K562 (cell line): ENCODE data around the gene NHSL2. TPM values are rescaled to one million over a fixed set of nuclear protein-coding genes. Genes with fewer than 3 reads are reported as not detected.

Experiments used
- ATAC-seq: fragments of 200-7000 bp; cut with Tn5 transposase; 3 replicates; pipeline ENCODE4 v1.9.1; 2020; ENCODE audit warnings: moderate library complexity
- BruUV-seq: library from RNA; stranded (reverse); fragments of 400-500 nt; replicated peaks from 2 replicates; lab custom pipeline; 2021; lab: Mats Ljungman, UMichigan
- CTCF ChIA-PET: fragments of 300-600 bp; formaldehyde crosslinking; extraction: SDS; loops from one replicate; lab custom pipeline; 2021; ENCODE audit warnings: low intra/inter-chr PET ratio; lab: Yijun Ruan, JAX
- POLR2A ChIA-PET: fragments of 300-600, 350-650 bp; sonication (Branson Sonifier 250); formaldehyde crosslinking; extraction: SDS; loops from one replicate; lab custom pipeline; 2021; ENCODE audit warnings: antibody characterized with exemption, inconsistent platforms; lab: Yijun Ruan, JAX
- DNase-seq, 4 experiments: peaks; one replicate each; pipeline versions ENCODE4 v3.0.0 to v3.0.0-alpha.2; 2011 to 2018; ENCODE audit warnings: low spot score in 3 of 4, mixed read lengths in 3 of 4; ENCODE audit errors: extremely low read depth in 1 of 4
- FAIRE-seq: peaks from 2 replicates; lab custom pipeline; 2011; peaks lifted over from hg19 to GRCh38; lab: Jason Lieb, UNC
- H2AFZ ChIP-seq: 2 replicates; pipeline ENCODE4 v1.6.0; 2011; ENCODE audit warnings: low read depth, low read length, control low read depth, inconsistent platforms
- H3K27ac ChIP-seq: fragments of 200-600 bp; 3 replicates; pipeline ENCODE4 v1.8.0; 2011; ENCODE audit warnings: low read depth, mild to moderate bottlenecking, control low read depth, inconsistent platforms, low read length, moderate library complexity, mixed read lengths; ENCODE audit errors: extremely low read depth
- H3K27me3 ChIP-seq, 2 experiments: fragments of 300-600 bp in 1 of 2; 2 replicates in 1 of 2; 3 replicates in 1 of 2; pipeline versions ENCODE4 v1.6.0 to v1.8.0; 2011; ENCODE audit warnings: inconsistent platforms in 2 of 2, low read length in 2 of 2, mild to moderate bottlenecking in 1 of 2, mixed read lengths in 1 of 2, moderate library complexity in 1 of 2; ENCODE audit not compliant: control insufficient read depth in 2 of 2, insufficient read depth in 2 of 2
- H3K36me3 ChIP-seq: fragments of 300-600 bp; 3 replicates; pipeline ENCODE4 v1.8.0; 2011; ENCODE audit warnings: mild to moderate bottlenecking, low read length, inconsistent platforms; ENCODE audit not compliant: control insufficient read depth, insufficient read depth
- H3K4me1 ChIP-seq, 2 experiments: fragments of 200-600 bp in 1 of 2; replicated peaks in 1 of 2; 2 replicates in 1 of 2; 3 replicates in 1 of 2; pipeline versions ENCODE4 v1.5.1 to v1.8.0; 2011; ENCODE audit warnings: inconsistent platforms in 2 of 2, low read length in 2 of 2, mild to moderate bottlenecking in 1 of 2, mixed read lengths in 1 of 2, moderate library complexity in 1 of 2; ENCODE audit not compliant: control insufficient read depth in 2 of 2, insufficient read depth in 2 of 2
- H3K4me2 ChIP-seq: 2 replicates; pipeline ENCODE4 v1.6.1; 2011; ENCODE audit warnings: low read length, control low read depth, inconsistent platforms, mixed read lengths; ENCODE audit not compliant: insufficient read depth
- H3K4me3 ChIP-seq: fragments of 200-600 bp; sonication (generic), shearing (Covaris generic); 2 replicates; pipeline ENCODE4 v1.5.1; 2016; ENCODE audit warnings: control low read depth, inconsistent platforms
- H3K79me2 ChIP-seq: fragments of 200-600 bp; 3 replicates; pipeline ENCODE4 v1.8.0; 2011; ENCODE audit warnings: low read length, inconsistent platforms; ENCODE audit not compliant: control insufficient read depth, insufficient read depth
- H3K9ac ChIP-seq, 2 experiments: 2 replicates each; pipeline versions ENCODE4 v1.6.0 to v1.6.1; 2011; ENCODE audit warnings: low read depth in 2 of 2, low read length in 2 of 2, control low read depth in 1 of 2, inconsistent platforms in 1 of 2, mild to moderate bottlenecking in 1 of 2, mixed read lengths in 1 of 2; ENCODE audit not compliant: insufficient read depth in 1 of 2
- H3K9me1 ChIP-seq: one replicate; pipeline ENCODE4 v1.6.0; 2011; ENCODE audit warnings: inconsistent platforms, mild to moderate bottlenecking, low read length, moderate library complexity; ENCODE audit not compliant: control insufficient read depth, insufficient read depth
- H3K9me3 ChIP-seq: replicated peaks from 2 replicates; pipeline ENCODE4 v1.5.1; 2011; ENCODE audit warnings: low read depth, low read length, inconsistent platforms; ENCODE audit not compliant: control insufficient read depth, insufficient read depth
- H4K20me1 ChIP-seq: replicated peaks from 2 replicates; pipeline ENCODE4 v1.6.1; 2011; ENCODE audit warnings: low read length, inconsistent platforms, mixed read lengths; ENCODE audit not compliant: control insufficient read depth, insufficient read depth
- FOS ChIP-seq: IDR thresholded peaks from 3 replicates; pipeline ENCODE4 v1.6.1; 2011; ENCODE audit not compliant: insufficient read length; ENCODE audit errors: extremely low read depth
- GATAD2B ChIP-seq: fragments of 450-650 bp; IDR thresholded peaks from 2 replicates; pipeline ENCODE4 v1.6.1; 2017; ENCODE audit warnings: mild to moderate bottlenecking, borderline replicate concordance
- NCOR1 ChIP-seq: fragments of 450-650 bp; IDR thresholded peaks from 2 replicates; pipeline ENCODE4 v1.6.1; 2016; ENCODE audit warnings: mild to moderate bottlenecking, moderate library complexity
- NR0B1 ChIP-seq: fragments of 450-650 bp; IDR thresholded peaks from one replicate; pipeline ENCODE4 v1.6.1; 2018; ENCODE audit warnings: mild to moderate bottlenecking, moderate library complexity; ENCODE audit not compliant: partially characterized antibody
- SRSF7 ChIP-seq: fragments of 200-400 bp; formaldehyde crosslinking; optimal IDR thresholded peaks from 2 replicates; pipeline ENCODE3; 2017; ENCODE audit warnings: mild to moderate bottlenecking, low read depth, low read length
- WGBS: fragments of 100-300 bp; shearing (Covaris generic); methylation state at CpG from one replicate; pipeline ENCODE4 v1.1.6; 2016; ENCODE audit warnings: low coverage, mixed read lengths; ENCODE audit not compliant: insufficient coverage; ENCODE audit errors: missing lambda C conversion rate; 5-methylcytosine and 5-hydroxymethylcytosine counted together
- in situ Hi-C: fragments of 300-500 bp; cut with MboI; formaldehyde crosslinking; loops from 4 replicates; pipeline ENCODE4 v1.15.0; 2018; ENCODE audit warnings: inconsistent platforms, mixed read lengths
- intact Hi-C: fragments of 100-400 bp; cut with micrococcal nuclease; formaldehyde crosslinking; loops from 2 replicates; pipeline ENCODE4 v1.14.2; 2022
- polyA plus RNA-seq, 8 experiments: library from polyadenylated mRNA; depleted of rRNA in 4 of 8; stranded (reverse) in 5 of 8; unstranded in 3 of 8; fragments of >200 nt; fragmentation: Nextera tagmentation in 2 of 8; fragmentation: Illumina TruSeq in 1 of 8; extraction: Ambion mirVana in 2 of 8; extraction: Trizol in 1 of 8; gene quantifications; 2 replicates each; pipeline versions ENCODE4 v1.2.1 to v1.2.3, GENCODE V29; 2011 to 2014; ENCODE audit warnings: inconsistent platforms in 1 of 8, missing spikeins in 1 of 8
- total RNA-seq, 7 experiments: library from RNA; depleted of rRNA in 6 of 7; stranded (reverse); fragments of >200 nt in 6 of 7; fragmentation: Illumina TruSeq in 2 of 7; extraction: Trizol in 2 of 7; gene quantifications; 2 replicates each; pipeline versions ENCODE4 v1.2.1 to v1.2.3, GENCODE V29; 2011 to 2021; ENCODE audit warnings: low replicate concordance in 1 of 7
- TF ChIP-seq, protein P1 (sequence below): fragments of 450-650 bp; IDR thresholded peaks from 2 replicates; pipeline ENCODE4 v1.6.1; 2017; ENCODE audit warnings: antibody characterized with exemption

Gene NHSL2
- total and polyA plus RNA-seq, 9 of the 15 experiments (the other 6 are each of a cell fraction or from before 2014, with no cell fraction given): 0.02 TPM; not detected in 8

DNA sequence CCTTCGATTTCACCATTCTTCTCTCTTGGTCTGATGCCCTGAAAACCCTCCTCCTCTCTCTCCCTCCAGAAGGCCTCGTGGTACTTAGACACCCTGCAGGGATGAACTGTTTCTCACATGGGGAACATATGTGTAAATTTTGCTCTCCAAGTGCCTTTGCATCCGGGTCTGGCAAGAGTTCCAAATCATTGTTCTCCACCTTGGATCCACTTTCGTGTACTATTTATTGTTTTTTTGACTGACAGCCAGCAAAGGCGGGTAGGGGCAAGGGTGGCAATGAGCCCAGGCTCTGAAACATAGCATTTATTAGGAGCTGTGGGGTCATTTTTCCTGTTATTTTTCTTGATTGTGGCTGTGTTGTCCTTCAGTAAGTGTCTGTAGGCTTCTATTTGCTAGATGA lies 139.4 kb downstream of the NHSL2 start:
- ATAC-seq (no peak), DNase-seq (no peak), FAIRE-seq (no peak)
- no peak overlapping the region for H2AFZ ChIP-seq
- CTCF ChIA-PET: no interaction called here
- H3K27ac ChIP-seq: no peak overlapping the region
- POLR2A ChIA-PET: no interaction called here
- H3K4me3 ChIP-seq: no peak overlapping the region
- no peak for TF ChIP-seq GATAD2B
- 3% methylated on average over 5 of the region's 5 CpGs for WGBS
- H3K9ac ChIP-seq: no peak overlapping the region
- H3K36me3 ChIP-seq: no peaks in the 10 kb centered on the region
- H4K20me1 ChIP-seq: no peaks in the 10 kb centered on the region
- no peaks in the 10 kb centered on the region for H3K9me1 ChIP-seq
- intact Hi-C loops: no loop called here
- H3K4me2 ChIP-seq: no peak overlapping the region
- H3K9me3 ChIP-seq: no peaks in the 10 kb centered on the region
- peaks cover 0 to 15% of the 10 kb centered on the region in 2 experiments; a peak in 3 of 5 replicates for H3K27me3 ChIP-seq
- BruUV-seq: no TSS peak
- H3K4me1 ChIP-seq: no peaks in the 10 kb centered on the region
- in situ Hi-C loops: no loop called here
- no peaks in the 10 kb centered on the region for H3K79me2 ChIP-seq

DNA sequence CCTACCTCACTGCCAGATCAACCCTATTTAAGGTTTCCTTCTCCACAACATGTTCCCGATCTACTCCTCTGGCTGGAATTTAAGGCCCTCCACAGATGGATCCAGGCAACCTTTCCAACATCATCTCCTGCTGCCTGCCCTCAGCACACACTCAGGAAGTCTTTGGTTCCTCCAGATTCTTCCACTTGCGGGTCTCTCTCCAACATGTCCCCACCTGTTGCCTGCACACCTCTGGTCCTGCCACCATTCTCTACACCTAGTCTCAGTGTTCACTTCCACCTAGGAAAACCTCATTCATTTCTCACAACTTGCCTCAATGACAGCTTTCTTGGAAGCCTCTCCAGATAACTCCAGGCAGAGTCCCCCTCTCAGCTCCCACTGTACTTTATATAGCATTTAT lies 140.9 kb downstream of the NHSL2 start:
- DNase-seq: no peak
- intact Hi-C loops (no loop called here), in situ Hi-C loops (no loop called here)
- TF ChIP-seq, protein P1, sequence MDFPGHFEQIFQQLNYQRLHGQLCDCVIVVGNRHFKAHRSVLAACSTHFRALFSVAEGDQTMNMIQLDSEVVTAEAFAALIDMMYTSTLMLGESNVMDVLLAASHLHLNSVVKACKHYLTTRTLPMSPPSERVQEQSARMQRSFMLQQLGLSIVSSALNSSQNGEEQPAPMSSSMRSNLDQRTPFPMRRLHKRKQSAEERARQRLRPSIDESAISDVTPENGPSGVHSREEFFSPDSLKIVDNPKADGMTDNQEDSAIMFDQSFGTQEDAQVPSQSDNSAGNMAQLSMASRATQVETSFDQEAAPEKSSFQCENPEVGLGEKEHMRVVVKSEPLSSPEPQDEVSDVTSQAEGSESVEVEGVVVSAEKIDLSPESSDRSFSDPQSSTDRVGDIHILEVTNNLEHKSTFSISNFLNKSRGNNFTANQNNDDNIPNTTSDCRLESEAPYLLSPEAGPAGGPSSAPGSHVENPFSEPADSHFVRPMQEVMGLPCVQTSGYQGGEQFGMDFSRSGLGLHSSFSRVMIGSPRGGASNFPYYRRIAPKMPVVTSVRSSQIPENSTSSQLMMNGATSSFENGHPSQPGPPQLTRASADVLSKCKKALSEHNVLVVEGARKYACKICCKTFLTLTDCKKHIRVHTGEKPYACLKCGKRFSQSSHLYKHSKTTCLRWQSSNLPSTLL: no peak
- TF ChIP-seq NR0B1 (no peak), NCOR1 (no peak), SRSF7 (no peak), FOS (no peak)
- 0% methylated on average over 2 of the region's 2 CpGs for WGBS
- Histone ChIP-seq H3K4me1 (no peaks in the 10 kb centered on the region), H3K79me2 (no peaks in the 10 kb centered on the region), H3K27me3 (peaks cover 0 to 15% of the 10 kb centered on the region in 2 experiments; a peak in 2 of 5 replicates), H3K4me3 (no peak overlapping the region), H3K36me3 (no peaks in the 10 kb centered on the region), H4K20me1 (no peaks in the 10 kb centered on the region), H3K9me1 (no peaks in the 10 kb centered on the region), H3K4me2 (no peak overlapping the region), H3K9ac (no peak overlapping the region), H3K9me3 (no peaks in the 10 kb centered on the region), H2AFZ (no peak overlapping the region), H3K27ac (no peak overlapping the region)
- FAIRE-seq: no peak
- CTCF ChIA-PET: no interaction called here
- ATAC-seq: no peak
- POLR2A ChIA-PET: no interaction called here
- BruUV-seq: no TSS peak
